SH-SY5Y (cell line): ENCODE measurements around the gene PKP2.

Experiments
- GATA2 ChIP-seq: IDR thresholded peaks from 2 replicates; pipeline ENCODE4 v1.6.1; 2011; ENCODE audit warnings: mild to moderate bottlenecking, low read depth, low read length
- GATA3 ChIP-seq: IDR thresholded peaks from 2 replicates; pipeline ENCODE4 v1.6.1; 2011; ENCODE audit warnings: low read depth, mild to moderate bottlenecking, low read length, moderate library complexity

Gene PKP2

DNA sequence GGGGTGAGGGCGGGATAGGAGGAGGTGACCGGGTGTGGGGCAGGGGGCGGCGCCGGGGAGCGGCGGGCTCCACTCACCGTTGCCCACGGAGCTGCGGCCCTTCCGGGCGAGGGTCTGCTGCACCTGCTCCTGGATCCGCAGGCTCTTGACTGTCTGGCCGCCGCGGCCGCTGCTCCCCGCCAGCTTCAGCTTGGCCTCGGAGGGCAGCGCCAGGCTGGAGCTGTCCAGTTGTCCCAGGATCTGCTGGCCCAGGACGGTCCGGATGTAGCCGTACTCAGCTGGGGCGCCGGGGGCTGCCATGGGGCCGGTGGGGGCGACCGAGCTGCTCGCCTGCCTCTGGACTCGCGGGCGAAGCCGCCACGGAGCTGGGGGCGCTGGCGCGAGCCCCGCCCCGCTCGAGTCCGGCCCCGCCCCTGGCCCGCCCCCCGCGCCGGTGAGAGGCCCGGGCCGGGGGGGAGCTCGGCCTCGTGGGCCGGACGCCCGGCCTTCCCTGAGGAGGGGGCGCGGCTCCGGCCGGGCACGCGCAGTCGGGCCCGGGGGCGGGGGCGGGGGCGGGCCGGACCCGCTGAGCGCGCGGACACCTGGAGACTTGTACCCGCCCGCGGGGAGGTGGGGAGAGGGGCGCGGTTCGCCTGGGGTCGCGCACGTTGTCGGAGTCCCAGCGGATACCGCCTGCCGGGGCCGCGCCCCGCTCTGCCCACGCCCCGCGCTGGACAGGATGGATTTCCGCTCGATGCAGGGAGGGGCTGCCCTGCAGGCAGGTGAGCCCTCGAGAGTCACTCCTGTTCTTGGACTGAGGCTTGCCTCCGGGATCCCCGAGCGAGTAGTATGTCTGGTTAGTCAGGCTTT lies at the start of gene PKP2:
Gene PKP2 (minus strand): TSS at position 346 of the 849 bp plus-strand sequence. CDS start 46 bp downstream, at position 300.
- TF ChIP-seq GATA3 (no peak), GATA2 (no peak)

DNA sequence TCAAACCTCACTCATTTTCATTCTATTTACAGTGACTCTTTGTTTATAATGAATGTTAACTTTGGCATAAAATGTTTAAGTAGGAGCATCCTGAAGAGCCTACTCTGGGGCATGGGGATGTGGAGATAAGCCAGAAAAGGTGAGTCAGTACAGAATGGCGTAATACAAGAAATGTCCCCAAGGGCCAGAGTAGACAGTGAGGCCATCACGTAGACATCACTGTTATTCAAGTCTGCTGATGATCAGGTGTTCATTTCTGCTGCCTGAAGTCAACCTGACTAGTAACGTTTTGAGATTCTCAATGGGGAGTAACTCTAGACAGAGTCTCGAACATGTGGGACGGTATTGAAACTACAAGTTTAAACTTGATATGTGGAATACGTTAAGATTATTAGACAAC lies 47.6 kb upstream of the PKP2 start:
- no peak for TF ChIP-seq GATA3
- TF ChIP-seq GATA2 = no peak

- TF ChIP-seq GATA3 (no peak), GATA2 (no peak)
These were observed 43.2 kb upstream of the PKP2 start for GRCh38 chr12:32939801-32940200.

GRCh38 chr12:32926963-32927362 lies 30.4 kb upstream of the PKP2 start:
- TF ChIP-seq GATA2 (no peak), GATA3 (no peak)

DNA sequence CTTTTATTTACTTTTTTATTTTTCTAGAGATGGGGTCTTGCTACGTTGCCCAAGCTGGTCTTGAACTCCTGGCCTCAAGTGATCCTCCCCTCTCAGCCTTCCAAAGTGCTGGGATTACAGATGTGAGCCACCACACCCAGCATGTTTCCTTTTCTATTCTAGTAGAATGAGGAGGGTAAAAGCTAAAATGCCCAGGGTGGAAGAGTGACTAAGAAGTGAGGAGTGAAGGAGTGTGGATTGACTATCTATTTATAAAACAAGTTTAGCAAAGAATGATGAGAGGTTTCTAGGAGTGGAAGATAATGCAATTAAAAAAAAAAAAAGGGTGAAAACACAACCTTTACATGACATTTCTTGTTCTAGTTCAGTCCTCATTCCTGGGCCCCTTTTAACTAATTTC lies 29.8 kb upstream of the PKP2 start:
- TF ChIP-seq GATA2 (no peak), GATA3 (no peak)

DNA sequence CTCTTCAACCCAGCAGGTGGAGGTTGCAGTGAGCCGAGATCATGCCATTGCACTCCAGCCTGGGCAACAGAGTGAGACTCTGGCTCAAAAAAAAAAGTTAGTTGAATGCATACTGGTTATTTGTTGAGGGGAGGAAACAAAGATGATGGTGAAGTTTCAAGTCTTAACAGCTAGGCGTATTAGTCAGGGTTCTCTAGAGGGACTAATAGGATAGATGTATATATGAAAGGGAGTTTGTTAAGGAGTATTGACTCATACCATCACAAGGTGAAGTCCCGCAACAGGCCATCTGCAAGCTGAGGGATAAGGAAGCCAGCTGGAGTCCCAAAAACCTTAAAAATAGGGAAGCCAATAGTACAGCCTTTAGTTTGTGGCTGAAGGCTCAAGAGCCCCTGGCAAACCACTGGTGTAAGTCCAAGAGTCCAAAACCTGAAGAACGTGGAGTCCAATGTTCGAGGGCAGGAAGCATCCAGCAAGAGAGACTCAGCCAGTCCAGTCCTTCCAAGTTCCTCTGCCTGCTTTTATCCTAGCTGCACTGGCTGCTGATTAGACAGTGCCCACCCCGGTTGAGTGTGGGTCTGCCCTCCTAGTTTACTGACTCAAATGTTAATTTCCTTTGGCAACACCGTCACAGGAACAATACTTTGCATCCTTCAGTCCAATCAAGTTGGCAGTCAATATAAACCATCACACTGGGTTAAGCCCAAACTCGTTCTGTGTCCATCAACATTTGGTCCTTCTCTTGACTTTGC lies 26.1 kb upstream of the PKP2 start:
- TF ChIP-seq GATA2 (no peak), GATA3 (no peak)

DNA sequence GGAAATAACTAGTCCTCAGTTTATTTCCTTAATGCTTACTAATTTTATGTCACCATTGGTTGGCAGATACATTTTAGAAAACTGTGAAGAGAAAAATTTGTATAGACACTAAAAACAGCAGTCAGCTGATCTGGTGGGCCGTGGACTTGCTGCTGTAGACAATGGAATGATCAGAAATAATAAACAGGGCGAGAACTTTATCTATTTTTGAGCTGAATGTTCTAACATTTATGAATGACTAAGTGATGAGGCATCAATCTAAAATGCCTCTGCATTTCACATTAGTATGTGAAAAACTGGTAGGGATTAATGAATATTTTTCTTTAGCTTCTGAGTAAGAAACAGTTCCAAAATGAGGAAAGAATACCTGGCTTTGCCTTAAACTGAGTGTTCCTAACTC lies 24.8 kb upstream of the PKP2 start:
- TF ChIP-seq GATA3 = no peak
- TF ChIP-seq GATA2 = no peak

DNA sequence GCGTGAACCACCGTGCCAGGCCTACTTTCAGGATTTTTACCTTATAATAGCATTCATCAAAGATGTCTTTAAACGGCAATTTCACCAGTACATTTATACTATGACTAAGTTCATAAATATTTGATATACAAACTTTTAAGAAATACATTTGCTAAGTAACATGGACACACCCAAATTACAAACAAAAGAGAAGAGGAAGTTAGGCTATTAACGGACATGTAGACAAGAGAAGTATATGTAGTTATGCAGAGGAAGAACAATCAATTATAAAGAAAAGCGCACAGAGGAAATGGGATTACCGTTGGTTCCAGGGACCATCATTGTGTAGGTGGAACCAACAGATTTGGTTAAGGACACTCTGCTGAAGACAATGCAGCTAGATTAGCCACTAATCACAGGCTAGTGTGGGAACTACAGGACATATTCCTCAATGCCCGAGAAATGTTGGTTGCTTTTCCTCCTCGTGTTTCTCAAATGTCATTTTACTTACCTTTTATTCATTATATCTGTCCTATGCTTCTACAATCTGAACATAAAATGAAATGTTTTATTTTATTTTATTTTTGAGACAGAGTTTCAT lies 24.0 kb upstream of the PKP2 start:
- TF ChIP-seq GATA3 (no peak), GATA2 (no peak)

DNA sequence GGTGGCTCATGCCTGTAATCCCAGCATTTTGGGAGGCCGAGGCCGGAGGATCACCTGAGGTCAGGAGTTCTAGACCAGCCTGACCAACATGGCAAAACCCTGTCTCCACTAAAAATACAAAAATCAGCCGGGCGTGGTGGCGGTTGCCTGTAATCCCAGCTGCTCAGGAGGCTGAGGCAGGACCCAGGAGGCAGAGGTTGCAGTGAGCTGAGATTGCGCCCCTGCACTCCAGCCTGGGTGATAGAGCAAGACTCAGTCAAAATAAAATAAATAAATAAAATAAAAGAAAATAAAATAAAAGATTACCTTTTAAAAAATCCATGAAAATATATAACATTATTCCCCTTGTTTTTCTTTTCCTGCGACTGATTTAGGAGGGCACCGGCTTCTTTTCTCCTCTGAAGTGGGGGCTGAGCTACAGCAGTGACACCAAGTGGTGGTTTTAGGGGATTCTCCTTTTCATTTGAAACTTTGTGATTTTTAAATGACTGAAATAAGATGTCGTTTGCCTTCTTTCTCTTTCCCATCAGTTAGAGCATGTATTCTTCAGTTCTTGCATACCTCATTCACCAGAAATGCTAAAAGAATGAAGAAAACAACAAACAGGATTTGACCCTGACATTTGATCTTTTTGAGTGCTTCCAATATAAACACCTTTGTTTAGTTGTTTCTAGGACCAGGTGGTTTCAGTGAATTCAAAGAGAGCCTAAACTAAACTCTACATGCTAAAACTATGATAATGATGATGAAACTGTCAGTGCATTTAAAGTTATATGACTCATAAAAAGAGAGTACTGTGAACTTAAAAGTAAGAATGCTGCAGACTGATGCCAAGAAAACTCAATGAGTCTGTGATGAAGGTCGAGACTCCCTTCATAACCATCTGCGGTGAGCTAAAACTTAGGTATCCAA lies 22.6 kb upstream of the PKP2 start:
- no peak for TF ChIP-seq GATA2
- TF ChIP-seq GATA3 = no peak

DNA sequence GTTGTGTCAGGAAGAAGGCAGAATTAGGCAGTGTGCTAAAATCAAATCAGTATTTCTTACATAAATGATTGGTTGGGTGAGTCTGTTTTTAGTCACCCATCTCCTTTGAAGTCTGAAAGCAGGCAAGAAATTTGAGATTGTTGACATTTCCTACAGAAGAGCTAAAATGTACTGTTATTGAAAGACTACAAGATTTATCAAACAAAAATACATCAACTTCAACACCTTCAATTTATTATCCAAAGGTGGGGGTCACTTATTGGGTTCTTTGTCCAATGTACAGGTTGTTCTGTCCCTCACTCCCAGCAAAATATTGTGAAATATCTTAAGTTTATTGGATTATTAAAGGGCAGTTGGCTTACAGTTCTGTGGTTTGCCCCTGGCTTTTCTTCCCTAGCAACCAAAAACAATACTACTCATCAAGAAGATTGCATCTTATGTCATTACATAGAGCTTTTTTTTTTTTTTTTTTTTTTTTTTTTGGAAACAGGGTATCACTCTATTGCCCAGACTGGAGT lies 20.6 kb upstream of the PKP2 start:
- TF ChIP-seq GATA3 = no peak
- no peak for TF ChIP-seq GATA2

DNA sequence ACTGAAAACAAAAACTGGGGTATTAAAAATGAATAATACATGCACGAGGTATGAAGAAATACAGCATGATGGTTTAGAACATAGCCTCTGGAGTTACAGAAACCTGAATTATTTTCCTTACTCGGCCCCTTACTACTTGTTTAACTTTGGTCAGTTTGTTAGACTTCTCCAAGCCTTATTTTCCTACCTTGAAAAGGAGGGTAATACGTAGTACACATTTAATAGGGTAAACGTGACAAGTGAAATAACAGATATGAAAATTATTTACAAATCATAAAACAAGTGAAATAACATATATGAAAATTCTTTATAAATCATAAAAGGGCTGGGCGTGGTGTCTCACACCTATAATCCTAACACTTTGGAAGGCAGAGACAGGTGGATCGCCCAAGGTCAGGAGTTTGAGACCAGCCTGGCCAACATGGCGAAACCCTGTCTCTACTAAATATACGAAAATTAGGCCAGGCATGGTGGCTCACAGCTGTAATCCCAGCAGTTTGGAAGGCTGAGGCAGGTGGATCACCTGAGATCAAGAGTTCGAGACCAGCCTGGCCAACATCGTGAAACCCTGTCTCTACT lies 11.4 kb upstream of the PKP2 start:
- TF ChIP-seq GATA3 = no peak
- TF ChIP-seq GATA2 = no peak

GRCh38 chr12:32907166-32907565 lies 10.6 kb upstream of the PKP2 start:
- no peak for TF ChIP-seq GATA2
- TF ChIP-seq GATA3 = no peak

- TF ChIP-seq GATA3 = no peak
- TF ChIP-seq GATA2 = no peak
These were observed 10.0 kb upstream of the PKP2 start for GRCh38 chr12:32906399-32907165.

DNA sequence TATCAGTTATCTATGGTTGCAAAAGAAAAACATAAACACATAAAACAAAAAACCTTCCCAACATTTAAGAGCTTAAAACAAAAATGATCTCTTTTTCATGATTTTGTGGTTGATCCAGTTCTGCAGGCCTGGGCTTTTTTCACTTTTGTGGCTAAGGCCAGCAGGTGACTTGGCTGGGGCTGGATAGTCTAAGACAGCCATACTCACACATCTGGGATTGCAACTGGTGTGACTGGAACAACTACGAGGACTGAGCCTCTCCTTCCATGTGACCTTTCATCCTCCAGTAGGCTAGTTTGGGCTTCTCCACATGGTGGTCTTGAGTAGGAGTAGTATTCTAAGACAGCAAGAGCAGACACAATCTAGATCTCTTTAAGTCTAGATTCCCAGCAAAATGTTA lies 7.2 kb upstream of the PKP2 start:
- TF ChIP-seq GATA2 (no peak), GATA3 (no peak)

DNA sequence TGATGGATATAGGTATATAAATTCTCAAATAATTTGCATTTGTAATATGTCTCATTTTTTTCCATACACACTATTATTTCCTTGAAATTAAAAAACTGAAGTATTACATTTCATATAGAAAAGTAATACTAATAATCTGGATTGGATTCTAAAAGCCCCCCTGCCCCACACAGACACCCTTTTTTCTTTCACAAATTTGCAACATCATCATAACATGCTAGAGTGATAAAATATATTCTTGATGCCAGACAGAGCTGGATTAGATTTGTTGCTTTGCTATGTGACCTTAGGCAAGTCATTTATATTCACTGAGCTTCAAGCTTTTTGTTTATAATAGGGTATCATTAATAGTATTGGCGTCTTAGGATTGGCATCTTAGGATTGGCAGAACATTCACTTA lies 6.7 kb upstream of the PKP2 start:
- TF ChIP-seq GATA3 (no peak), GATA2 (no peak)
